ENCODE results near the gene FTCD. TPM values are rescaled to one million over a fixed set of nuclear protein-coding genes. Genes with fewer than 3 reads are reported as not detected.

The FTCD gene
- total RNA-seq, 1 donor = 0.36 TPM

DNA sequence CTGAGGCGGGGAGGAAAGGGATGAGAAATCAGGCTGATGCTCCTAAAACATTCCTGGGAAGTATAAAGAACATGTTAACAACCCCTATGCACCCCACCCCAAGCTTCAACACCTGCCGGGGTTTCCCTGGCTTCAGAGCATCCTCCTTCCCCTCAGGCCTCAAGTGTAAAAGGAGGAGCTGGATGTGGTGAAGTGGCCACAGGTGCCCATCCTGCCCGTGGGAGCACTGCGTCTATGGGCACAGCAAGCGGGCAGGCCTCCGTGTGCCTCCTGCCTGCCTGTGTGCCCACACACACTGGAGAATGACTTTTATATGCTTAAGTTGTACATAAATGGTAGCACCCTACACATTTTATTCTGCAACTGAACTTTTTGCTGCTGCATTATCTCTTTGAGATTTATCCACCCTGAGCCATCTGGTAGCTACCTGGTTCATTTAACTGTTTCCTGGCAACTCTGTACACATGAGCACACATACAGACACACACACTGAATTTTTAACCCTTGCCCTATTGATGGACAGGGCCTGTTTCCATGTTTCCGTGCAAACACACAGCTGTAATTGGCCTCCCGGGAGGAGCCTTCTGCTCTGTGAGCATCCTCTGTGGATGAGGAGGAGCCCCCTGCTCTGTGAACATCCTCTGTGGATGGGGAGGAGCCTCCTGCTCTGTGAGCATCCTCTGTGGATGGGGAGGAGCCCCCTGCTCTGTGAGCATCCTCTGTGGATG is 13.4 kb upstream of the FTCD start:
- H3K79me2 ChIP-seq (ENCODE audit: insufficient read depth, low read length) = no peaks in the 10 kb centered on the region
- no peaks in the 10 kb centered on the region for H4K20me1 ChIP-seq (ENCODE audit: insufficient read depth, low read length)
- no peak overlapping the region for H3K4me3 ChIP-seq (ENCODE audit: insufficient read depth, low read length)
- no peak overlapping the region for H2AFZ ChIP-seq (ENCODE audit: low read length)
- H3K9me3 ChIP-seq (ENCODE audit: low read depth, low read length) = peaks cover 3% of the 10 kb centered on the region
- no peaks in the 10 kb centered on the region for H3K36me3 ChIP-seq (ENCODE audit: insufficient read depth, low read length)
- H3K4me1 ChIP-seq (ENCODE audit: insufficient read depth, low read length) = no peaks in the 10 kb centered on the region
- H3K27me3 ChIP-seq (ENCODE audit: insufficient read depth, low read length) = no peaks in the 10 kb centered on the region
- DNase-seq (ENCODE audit: insufficient read length, low spot score, missing footprints) = peak; percentile 61
- H3K4me2 ChIP-seq (ENCODE audit: insufficient read depth, low read length) = no peak overlapping the region
- H3K27ac ChIP-seq (ENCODE audit: low read depth, low read length) = no peak overlapping the region
- TF ChIP-seq, protein P1, sequence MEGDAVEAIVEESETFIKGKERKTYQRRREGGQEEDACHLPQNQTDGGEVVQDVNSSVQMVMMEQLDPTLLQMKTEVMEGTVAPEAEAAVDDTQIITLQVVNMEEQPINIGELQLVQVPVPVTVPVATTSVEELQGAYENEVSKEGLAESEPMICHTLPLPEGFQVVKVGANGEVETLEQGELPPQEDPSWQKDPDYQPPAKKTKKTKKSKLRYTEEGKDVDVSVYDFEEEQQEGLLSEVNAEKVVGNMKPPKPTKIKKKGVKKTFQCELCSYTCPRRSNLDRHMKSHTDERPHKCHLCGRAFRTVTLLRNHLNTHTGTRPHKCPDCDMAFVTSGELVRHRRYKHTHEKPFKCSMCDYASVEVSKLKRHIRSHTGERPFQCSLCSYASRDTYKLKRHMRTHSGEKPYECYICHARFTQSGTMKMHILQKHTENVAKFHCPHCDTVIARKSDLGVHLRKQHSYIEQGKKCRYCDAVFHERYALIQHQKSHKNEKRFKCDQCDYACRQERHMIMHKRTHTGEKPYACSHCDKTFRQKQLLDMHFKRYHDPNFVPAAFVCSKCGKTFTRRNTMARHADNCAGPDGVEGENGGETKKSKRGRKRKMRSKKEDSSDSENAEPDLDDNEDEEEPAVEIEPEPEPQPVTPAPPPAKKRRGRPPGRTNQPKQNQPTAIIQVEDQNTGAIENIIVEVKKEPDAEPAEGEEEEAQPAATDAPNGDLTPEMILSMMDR (IDR thresholded peaks at IDR 0.05; ENCODE audit: extremely low read depth, low read depth, low read length) = no peak

DNA sequence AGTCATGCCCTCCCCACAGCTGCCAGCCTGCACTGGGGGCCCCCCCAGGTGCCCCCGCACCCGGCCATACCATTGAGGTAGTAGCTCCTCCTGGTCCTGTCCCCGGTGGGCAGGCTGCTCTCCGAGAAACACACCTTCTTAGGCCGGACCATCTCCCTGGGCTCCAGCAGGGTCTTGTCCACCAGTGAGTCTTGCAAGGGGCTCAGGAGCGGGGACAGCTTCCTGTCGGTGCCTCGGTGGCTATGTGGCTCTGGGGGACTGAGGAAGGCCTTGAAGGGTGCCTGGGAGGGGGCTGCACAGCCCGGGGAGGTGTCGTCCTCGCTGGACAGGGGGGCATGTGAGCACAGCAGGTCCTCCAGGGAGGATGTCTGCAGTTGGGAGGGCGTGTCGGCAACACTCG is 12.9 kb upstream of the FTCD start:
- no peaks in the 10 kb centered on the region for H3K27me3 ChIP-seq (ENCODE audit: insufficient read depth, low read length)
- TF ChIP-seq, protein P1 (IDR thresholded peaks at IDR 0.05; ENCODE audit: extremely low read depth, low read depth, low read length) = no peak

DNA sequence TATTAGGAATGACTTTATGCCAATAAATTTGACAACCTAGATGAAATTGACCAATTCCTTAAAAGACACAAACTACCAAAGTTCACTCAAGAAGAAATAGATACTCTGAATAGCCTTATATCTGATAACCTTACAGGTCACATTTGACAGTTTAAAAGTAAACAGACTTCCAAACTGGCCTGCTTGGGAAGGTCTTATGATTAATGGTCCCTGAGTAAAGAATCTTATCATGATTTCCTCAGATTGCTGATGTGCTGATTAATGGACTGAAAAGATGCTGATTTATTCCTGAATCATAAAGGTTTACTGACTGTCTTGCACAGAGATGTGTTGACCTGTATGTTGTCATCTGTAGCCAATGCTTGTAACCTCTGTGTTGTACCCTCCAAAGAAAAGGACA is 9.7 kb upstream of the FTCD start:
- H3K27ac ChIP-seq (ENCODE audit: low read depth, low read length) = no peak overlapping the region
- no peaks in the 10 kb centered on the region for H3K79me2 ChIP-seq (ENCODE audit: insufficient read depth, low read length)
- no peak overlapping the region for H3K4me2 ChIP-seq (ENCODE audit: insufficient read depth, low read length)
- DNase-seq (ENCODE audit: insufficient read length, low spot score, missing footprints) = no peak
- H4K20me1 ChIP-seq (ENCODE audit: insufficient read depth, low read length) = no peaks in the 10 kb centered on the region
- TF ChIP-seq, protein P1 (IDR thresholded peaks at IDR 0.05; ENCODE audit: extremely low read depth, low read depth, low read length) = no peak
- H3K27me3 ChIP-seq (ENCODE audit: insufficient read depth, low read length) = peaks cover 4% of the 10 kb centered on the region
- H3K9me3 ChIP-seq (ENCODE audit: low read depth, low read length) = no peaks in the 10 kb centered on the region
- no peaks in the 10 kb centered on the region for H3K4me1 ChIP-seq (ENCODE audit: insufficient read depth, low read length)
- H3K36me3 ChIP-seq (ENCODE audit: insufficient read depth, low read length) = no peaks in the 10 kb centered on the region
- H3K4me3 ChIP-seq (ENCODE audit: insufficient read depth, low read length) = no peak overlapping the region
- no peak overlapping the region for H2AFZ ChIP-seq (ENCODE audit: low read length)

More for the DNA sequence above, 12.9 kb upstream of the FTCD start:
- peak; percentile 58 for DNase-seq (ENCODE audit: insufficient read length, low spot score, missing footprints)
- Histone ChIP-seq H3K4me2 (ENCODE audit: insufficient read depth, low read length) (no peak overlapping the region), H3K4me3 (ENCODE audit: insufficient read depth, low read length) (no peak overlapping the region), H3K27ac (ENCODE audit: low read depth, low read length) (no peak overlapping the region), H3K36me3 (ENCODE audit: insufficient read depth, low read length) (no peaks in the 10 kb centered on the region), H4K20me1 (ENCODE audit: insufficient read depth, low read length) (no peaks in the 10 kb centered on the region), H3K4me1 (ENCODE audit: insufficient read depth, low read length) (no peaks in the 10 kb centered on the region), H3K9me3 (ENCODE audit: low read depth, low read length) (no peaks in the 10 kb centered on the region), H2AFZ (ENCODE audit: low read length) (no peak overlapping the region), H3K79me2 (ENCODE audit: insufficient read depth, low read length) (no peaks in the 10 kb centered on the region)

DNA sequence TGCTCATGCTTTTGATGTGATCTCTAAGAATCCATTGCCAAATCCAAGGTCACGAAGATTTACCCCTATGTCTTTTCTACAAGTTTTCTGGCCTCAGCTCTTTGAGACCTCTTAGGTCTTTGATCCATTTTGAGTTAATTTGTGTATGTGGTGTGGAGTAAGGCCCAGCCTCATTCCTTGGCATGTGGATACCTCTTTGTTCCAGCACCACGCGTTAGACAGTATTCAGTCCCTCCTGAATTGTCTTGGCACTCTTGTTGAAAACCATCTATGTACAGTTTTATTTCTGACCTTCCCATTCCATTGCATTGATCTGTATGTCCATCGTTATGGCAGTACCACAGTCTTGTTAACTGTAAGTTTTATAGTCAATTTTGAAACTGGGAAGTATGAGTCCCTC is 8.0 kb upstream of the FTCD start:
- H3K27me3 ChIP-seq (ENCODE audit: insufficient read depth, low read length) = peaks cover 4% of the 10 kb centered on the region
- H3K36me3 ChIP-seq (ENCODE audit: insufficient read depth, low read length) = no peaks in the 10 kb centered on the region
- no peaks in the 10 kb centered on the region for H3K9me3 ChIP-seq (ENCODE audit: low read depth, low read length)
- no peak overlapping the region for H3K27ac ChIP-seq (ENCODE audit: low read depth, low read length)
- no peak overlapping the region for H2AFZ ChIP-seq (ENCODE audit: low read length)
- no peak overlapping the region for H3K4me2 ChIP-seq (ENCODE audit: insufficient read depth, low read length)
- no peaks in the 10 kb centered on the region for H3K4me1 ChIP-seq (ENCODE audit: insufficient read depth, low read length)
- no peak overlapping the region for H3K4me3 ChIP-seq (ENCODE audit: insufficient read depth, low read length)
- peak; percentile 52 for DNase-seq (ENCODE audit: insufficient read length, low spot score, missing footprints)
- no peaks in the 10 kb centered on the region for H3K79me2 ChIP-seq (ENCODE audit: insufficient read depth, low read length)
- TF ChIP-seq, protein P1 (IDR thresholded peaks at IDR 0.05; ENCODE audit: extremely low read depth, low read depth, low read length) = no peak
- no peaks in the 10 kb centered on the region for H4K20me1 ChIP-seq (ENCODE audit: insufficient read depth, low read length)
